HG02642 (cell line): ENCODE results near the gene MED9.

ENCODE experiments used
- ATAC-seq: cut with Tn5 transposase; IDR thresholded peaks from one replicate; pipeline ENCODE4 v1.9.1; 2021; ENCODE audit warnings: mild to moderate bottlenecking; ENCODE audit not compliant: unreplicated experiment, poor library complexity

The MED9 gene

DNA sequence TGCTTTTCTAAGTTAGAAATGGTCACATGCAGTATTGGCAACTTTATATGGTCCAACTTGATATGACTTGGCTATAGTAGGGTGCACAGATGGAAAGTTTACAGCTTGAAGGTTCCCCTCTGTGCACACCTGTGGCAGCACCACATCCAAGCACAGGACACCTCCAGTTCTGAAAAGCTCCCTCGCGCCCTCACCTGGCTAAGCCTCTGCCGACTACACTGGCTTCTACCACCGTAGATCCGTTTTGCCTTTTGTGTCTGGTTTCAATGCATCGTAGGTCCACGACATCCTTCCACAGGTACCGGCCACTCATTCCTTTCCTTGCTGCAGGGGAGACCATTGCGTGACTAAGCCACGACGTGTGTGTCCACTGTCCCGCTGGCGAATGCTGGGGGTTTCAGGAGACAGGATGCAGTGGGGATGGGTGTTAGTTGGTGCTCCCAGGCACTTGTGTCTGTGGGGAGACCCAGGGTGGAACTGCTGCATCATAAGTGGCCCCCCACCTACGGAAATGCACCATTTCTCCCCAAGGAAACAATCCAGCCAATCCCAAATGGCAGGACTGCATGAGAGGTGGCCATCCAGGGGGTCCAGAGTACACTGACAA is 24.3 kb downstream of the MED9 start:
- ATAC-seq: no peak

DNA sequence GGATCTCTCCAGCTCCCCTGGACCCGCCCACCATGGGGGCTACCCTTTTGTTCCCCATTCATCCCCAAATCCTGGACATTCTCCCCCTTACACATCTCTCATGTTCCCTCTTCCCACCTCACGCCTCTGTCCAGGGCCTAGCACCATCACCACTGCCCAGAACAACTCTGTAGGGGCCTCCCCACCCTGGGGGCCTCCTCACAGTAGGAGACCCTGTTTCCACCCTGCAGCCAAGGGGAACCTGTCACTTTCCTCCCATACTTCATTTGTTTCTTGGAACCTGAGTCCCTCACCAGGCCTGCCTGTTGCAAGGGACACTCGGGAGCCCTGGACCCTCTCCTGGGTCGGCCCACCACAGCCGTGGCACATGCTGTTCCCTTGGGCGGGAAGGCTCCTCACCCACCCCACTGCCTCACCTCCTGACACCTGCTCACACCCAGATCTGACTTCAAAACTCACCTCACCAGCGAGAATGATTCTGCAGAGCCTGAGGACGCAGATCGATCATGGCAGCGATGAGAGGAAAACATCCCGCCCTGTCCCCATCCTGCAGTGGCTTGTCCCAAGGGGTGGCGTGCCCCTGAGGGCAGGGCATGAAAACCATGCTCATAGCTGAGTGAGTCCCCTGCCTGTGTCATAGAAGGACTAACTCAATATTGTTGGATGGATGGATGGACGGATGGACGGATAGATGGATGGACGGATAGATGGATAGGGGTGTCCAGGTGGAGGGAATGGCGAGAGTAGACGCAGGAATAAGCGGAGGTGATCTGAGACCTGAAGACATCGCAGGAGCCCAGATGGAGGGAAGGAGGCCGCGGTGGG is 26.2 kb downstream of the MED9 start:
- ATAC-seq: no peak

DNA sequence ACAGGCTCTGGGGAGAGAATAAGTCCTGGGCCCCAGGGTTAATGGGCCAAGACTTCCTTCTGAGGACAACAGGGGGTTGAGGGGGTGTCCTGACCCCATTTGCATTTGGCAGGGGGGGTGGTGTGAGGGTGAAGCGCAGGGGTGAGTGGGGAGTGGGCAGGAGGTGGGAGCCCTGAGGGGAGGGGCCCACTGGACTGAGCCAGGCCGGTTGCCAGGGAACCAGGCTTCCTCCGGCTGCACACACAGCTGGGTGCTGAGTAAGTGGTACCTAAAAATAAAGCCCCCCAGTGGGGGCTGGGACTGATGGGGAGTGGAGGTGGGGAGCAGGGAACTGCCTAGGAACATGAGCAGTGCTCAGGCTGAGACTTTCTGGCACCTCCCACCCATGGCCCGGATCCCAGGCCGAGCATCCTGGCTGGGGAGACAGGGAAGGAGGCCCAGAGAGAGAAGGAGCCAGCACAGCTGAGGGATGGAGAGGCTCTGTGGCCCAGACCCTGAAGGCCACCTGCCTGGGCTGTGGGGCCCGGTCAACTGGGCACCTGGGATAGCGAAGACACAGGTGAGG is 26.8 kb downstream of the MED9 start:
- ATAC-seq: no peak

DNA sequence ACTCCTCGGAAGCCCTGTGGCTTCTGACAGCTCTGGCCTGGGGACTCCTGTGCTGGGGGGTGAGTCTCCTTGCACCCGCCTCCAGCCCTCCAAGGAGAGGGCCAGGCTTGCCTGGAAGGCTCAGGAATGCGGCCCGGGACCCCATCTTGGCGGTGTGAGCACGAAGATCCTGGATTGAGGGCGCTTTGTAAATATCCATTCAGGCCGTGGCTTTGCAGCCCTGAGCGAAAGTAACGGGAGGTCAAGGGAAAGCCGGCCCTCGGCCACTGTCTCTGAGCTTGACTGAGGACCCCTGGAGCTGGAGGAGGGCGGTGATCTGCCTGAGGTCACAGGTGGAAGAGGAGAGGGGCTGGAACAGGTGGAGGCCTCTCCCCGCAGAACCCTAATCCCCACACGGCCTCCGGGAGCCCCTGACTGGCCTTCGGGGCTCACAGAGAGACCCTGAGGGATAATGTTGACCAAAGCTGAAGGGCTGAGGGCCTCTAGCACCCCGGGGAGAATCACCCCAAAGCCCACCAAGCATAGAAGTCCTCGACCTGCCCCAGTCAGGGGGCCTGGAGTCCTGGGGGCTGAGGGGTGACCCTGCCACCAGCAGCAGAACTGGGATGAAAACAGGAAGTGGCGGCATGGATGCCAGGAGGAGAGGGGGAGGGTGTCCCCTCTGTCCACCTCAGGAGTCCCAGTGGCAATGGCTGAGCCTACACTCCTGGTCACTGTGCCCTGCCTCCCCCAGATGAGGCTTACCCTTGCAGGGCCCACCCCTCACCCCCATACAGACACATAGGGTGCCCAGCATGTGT is 27.7 kb downstream of the MED9 start:
- ATAC-seq: no peak

DNA sequence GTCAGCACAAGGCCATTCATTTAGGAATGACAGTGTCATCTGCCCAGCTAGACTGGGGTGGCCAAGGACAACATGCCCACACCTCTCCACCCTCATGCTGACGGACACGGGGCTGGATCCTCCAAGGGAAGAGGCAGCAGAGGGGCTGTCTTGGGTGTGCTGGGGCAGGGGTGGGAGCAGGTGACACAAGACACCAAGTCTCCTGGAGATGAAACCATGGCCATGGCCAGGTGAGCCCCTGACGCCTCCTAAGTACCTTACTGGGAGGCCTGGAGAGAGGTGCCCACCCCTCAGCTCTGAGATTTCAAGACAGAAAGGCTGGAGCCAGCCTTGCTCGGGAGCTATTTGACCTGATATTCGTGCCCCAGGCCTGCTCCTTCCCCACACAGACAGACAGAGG is 28.4 kb downstream of the MED9 start:
- no peak for ATAC-seq

DNA sequence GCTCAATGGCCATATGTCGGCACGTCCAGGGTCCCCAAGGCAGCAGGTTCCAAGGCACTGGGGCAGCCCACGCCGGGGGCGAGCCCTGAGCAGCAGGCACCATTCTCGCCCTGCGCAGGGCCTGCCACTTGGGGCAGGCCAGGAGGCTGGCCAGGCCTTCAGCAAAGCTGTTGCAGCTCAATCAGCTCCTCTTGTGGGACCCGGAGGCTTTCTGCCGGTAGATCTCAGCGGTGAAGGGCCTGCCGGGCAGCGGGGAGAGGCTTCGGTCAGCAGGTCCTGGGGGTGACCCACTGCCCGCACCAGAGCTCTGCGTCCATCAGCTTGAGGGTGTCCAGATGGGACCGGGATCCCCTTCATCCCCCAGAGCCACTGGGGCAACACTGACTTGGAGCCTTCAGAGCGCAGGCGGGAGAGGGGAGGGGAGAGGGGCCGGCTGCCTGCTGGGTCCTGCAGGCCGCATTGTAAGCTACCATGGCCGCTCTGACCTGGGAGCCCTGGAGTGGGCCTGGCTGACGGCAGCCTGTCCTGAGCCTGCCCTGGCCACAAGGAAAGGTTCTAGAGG is 28.9 kb downstream of the MED9 start:
- no peak for ATAC-seq

DNA sequence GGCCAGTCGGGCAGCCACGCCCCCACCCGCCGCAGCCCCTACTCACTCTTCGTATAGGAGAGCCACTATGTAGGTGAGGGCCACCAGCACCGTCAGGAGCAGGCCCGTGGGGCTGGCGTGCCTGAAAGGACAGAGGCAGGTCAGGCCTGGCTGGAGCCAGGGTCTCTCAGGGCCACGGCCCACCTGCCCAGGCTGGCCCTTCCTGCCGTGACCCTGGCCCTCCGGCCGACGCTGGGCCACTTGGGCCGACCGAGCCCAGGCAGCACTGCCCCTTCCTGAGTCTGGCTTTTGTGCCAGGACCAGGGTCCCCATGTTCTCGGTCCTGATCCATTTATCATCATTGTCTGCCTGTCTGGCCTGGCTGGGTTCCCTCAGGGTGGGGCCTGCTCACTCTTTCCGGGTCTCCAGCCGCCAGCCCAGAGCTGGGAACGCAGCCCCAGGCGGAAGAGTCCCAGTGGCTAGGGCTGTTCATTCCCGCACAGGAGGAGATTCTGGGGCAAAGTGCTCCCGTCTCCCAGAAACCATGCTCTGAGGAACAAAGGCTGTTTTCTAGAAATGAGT is 29.5 kb downstream of the MED9 start:
- ATAC-seq: no peak

DNA sequence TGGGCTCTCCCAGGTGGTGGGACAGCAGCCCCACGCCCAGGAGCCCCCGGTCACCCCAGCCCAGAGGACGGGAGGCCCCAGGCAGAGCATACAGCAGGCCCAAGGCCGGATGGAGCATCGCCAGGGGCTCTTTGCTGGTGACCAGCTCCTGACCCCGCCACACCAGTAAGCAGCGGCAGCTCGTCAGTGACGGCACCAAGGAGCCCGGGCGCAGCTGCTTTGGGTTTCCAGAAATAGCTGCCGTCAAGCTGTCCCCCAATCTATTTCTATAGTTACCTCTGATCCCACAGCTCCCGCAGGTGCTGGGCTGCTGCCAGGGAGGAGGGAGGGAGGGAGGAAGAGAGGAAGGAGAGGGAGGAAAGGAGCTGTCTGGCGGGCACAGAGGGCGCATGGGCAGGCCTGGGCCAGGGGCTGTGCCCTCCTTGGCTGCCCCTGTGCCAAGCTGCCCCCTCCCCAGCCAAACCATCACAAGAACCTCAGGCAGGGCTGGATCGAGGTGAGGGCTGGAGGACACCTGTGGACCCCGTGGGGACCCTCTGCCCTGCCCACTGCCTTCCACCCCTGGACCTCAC is 30.2 kb downstream of the MED9 start:
- ATAC-seq: no peak

DNA sequence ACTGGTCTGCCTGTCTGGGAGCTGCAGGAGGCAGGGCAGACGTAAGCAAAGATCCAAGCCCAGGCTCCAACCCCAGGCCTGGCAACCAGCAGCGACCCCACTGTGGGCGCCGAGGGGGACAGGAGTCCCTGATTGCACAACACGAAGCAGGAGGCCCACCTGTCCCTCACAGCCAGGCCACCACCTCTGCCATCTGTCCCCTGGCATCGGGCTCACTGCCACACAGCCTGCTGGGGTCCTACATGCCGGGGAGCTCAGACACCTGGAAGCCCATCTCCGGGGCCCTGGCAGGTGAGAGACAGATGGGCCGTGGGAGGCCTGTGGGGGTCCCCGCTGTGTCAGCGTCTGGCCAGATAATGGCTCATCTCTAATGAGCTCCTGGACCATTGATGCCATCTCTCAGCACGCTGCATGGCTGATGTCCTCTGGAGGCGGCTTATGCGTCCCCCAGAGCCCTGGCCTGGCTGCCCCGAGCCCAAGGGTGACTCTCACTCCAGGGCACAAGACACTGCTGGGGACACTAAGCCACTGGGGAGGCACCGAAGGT is 30.7 kb downstream of the MED9 start:
- no peak for ATAC-seq

DNA sequence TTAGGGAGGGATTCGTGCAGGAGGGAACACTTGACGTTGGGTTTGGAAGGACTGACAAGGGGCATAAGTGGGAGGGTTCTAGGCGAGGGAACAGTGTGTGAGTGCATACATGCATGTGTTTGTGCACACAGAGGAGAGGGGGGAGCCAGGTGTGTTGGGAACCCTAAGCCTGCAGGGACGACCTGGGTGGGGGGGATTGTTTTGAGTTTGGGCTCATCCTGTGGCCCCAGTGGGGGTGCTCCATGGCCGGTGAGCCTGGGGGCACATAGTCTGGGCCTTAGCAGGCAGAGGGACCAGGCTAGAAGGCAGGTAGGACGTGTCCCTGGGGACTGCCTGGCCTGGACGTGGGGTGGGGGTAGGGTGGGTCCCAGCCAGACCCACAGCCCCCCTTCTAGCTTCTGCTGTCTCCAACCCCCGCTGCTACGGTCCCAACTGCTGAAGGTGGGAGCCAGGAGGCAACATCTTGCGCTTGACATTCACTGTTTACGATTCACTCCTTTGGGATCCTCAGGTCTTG is 31.3 kb downstream of the MED9 start:
- no peak for ATAC-seq

DNA sequence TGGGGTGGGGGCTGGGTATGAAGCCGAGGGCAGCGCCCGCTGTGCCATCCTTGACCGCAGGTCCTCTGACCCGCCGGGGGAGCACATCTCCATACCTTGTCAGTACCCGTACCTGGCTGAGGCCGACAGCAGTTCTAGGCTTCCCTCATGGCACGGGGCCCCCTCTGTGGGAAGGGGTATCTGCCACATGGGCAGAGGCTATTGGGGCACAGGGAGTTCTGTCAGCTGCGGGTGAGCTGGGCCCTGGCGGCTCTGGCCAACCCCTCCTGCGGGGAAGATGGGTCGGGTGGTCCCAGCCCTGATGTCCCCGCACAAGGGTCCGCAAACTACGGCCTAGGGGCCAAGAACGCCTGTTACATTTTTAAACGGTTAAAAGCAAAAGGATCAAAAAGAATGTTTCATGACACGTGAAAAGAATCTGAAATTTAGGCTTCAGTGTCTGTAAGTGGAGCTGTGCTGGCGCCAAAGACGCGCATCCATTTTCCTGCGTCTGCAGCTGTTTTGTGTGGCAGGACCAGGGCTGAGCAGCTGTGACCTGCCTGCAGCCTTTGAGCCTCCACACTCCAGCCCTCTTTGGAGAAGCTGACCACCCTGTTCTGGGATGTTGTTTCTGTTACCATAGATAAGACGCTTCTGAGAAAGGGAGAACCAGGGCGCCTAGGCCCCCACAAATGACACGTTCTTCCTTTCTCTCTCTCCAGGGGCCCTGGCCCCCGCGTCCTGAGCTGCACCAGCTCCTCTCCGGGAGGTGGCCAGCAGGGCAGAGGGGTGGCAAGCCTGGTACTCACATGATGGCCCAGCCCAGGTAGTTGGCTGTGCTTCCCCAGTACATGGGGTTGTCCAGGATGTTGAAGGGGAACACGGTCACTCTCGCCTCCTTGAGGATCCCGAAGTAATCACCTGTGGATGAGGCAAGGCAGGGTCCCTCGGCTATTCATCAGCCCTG is 32.1 kb downstream of the MED9 start:
- no peak for ATAC-seq

DNA sequence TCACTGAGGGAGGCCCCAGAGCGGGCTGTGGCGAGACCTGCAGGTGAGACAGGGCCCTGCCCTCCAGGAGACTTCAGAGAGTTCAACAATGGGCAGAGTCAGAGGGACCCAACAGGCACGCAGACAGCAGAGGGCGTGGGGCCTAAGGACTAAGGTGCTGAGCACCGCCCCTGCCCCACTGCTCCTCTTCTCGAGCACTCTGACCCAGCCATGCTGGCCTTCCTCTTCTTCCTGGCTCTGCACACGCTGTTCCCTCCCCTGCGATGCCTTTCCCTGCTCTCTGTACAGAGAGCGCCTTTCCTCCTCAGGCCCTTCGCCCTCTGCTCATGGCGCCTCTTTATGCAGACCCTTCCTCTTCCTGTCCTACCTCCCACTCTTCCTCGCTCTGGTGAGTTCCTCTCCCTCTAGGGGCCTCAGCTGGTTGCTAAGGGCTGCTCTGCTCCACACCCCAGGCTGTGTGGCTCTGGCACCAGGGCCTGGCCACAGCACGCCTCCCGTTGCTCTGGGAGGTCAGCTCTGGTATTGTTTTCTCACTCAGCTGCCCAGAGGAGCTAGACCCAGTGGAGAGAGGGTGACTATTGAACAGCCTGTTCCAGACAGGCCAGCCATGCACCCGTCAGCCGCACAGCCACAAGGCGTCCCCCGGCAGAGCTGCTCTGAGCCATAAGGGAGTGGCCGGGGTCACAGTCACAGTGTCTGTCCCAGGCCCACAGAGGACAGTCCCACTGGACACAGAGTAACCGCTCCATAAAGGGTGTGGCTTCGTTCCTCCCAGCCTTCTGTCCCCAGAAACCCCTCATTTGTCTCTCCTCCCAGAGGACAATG is 33.0 kb downstream of the MED9 start:
- ATAC-seq: no peak

DNA sequence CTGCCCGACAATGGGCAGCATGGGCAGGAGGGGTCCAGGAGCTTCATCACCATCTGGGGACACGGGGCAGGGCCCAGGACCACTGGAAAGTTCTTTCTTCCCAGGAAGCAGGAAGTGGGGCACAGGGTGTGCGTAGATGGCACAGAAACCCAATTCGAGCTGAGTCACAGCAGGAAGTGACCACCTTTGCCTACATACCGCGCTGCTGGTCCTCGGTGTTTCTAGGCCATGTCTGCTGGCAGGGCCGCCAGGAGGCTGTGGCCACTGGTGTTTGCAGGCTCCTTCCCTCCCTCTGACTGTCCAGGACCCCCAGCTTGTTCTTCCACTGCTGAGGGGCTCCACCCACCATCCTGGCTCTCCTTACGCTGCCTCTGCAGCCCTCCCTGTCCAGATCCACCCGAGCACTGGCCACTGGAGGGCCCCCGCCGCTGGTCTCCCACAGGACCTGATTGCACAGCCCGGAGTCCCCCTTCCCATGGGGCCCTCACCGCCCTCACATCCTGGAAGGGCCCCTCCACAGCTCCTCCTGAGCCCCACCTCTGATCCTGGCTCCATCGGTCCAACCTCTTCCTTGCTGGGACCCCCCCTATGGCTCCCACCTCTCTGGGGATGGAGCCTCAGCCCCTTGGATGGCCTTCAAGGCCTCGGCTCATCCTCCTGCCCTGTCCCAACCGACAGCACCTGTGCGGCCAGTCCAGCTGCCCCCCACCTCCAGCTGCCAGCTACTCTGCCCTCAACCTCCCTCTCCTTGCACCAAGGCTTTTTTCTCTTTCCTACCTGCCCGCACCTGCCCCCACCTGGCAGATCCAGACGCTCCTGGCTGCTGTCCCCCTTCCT is 33.9 kb downstream of the MED9 start:
- ATAC-seq: no peak

DNA sequence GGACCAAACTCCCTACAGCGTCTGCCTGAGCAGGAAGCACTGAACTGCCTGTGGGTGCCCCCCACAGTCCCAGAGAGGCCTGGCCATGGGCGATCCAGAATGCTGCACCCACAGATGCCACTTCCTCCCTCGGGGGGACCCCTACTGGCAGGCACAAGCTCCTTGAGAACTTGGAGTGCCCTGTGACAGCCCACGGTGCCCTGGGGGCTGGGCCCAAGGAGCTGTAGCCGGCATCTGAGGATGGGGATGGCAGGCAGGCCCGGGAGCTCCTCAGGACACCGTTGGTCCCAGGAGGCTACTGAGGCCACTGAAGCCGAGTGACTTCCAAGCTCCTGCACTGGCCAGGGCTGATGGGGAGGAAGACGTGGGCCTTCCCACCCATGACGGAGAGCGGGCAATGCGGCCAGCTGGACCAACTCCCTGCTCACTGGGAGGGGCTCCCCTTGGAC is 34.5 kb downstream of the MED9 start:
- no peak for ATAC-seq

DNA sequence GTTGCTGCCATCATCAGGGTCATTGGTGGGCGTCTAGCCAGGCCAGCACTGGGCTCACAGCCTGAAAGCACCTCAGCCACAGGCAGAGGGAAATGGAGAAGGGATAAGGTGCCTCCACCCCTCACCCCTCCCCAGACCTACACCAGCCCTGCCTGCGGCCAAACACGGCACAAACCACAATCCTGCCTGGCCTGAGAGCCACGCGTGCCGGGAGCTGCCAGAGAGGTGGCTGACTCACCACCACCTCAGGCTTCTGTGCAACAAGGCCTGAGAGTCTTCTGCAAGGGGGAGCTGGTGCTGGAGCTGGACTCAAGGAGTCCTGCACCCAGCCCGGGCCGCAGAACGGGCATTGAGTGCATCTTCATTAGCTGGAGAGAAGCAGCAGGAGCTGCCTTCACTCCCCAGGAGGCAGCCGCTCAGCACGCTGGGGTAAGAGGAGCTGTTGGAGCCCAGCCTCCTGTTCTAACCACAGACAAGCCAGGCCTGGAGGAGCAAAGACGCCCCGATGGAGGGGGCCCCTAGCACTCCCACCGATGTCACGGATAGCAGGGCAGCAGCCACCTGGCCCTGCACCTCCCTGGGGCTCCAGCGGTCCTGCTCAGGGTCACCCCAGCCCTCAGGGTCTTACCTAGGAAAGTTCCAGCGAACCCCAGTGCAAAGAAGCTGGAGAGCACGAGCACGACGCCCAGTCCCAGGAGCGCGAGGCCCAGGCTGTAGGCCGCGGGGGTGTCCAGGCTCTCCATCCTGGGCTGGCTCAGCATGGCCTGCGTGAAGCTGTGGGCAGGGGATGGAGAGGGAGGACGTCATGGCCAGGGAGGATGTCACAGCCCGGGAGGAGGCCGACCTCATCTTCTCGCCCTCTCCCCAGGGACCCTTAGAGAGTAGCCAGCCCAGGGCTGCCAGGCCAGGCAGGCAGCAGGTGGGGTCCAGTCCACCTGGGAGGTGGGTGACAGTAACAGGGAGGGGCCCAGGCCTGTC is 35.4 kb downstream of the MED9 start:
- ATAC-seq: no peak
